SJCRH30 (cell line): ENCODE measurements around the gene TOP3A. TPM values are rescaled to one million over a fixed set of nuclear protein-coding genes. Genes with fewer than 3 reads are reported as not detected.

Source experiments
- DNase-seq, 2 experiments: peaks; one replicate each; pipeline ENCODE4 v3.0.0-alpha.2; 2015 to 2020
- H3K27ac ChIP-seq: fragments of 250-450 bp; sonication (Bioruptor Pico); 2 replicates; pipeline ENCODE4 v1.5.1; 2020; ENCODE audit warnings: mild to moderate bottlenecking, moderate library complexity
- H3K27me3 ChIP-seq: fragments of 250-450 bp; sonication (Bioruptor Pico); 2 replicates; pipeline ENCODE4 v1.5.1; 2020; ENCODE audit warnings: mild to moderate bottlenecking, moderate library complexity
- H3K36me3 ChIP-seq: fragments of 250-450 bp; sonication (Bioruptor Pico); 2 replicates; pipeline ENCODE4 v1.5.1; 2020; ENCODE audit warnings: mild to moderate bottlenecking, moderate library complexity
- H3K4me1 ChIP-seq: fragments of 250-450 bp; sonication (Bioruptor Pico); 2 replicates; pipeline ENCODE4 v1.5.1; 2020; ENCODE audit warnings: mild to moderate bottlenecking, moderate library complexity
- H3K4me3 ChIP-seq: fragments of 250-450 bp; sonication (Bioruptor Pico); 2 replicates; pipeline ENCODE4 v1.5.1; 2020; ENCODE audit warnings: mild to moderate bottlenecking, moderate library complexity
- H3K9me3 ChIP-seq: fragments of 250-450 bp; sonication (Bioruptor Pico); replicated peaks from 2 replicates; pipeline ENCODE4 v1.5.1; 2020; ENCODE audit warnings: mild to moderate bottlenecking, moderate library complexity
- total RNA-seq: library from RNA; depleted of rRNA; stranded (reverse); fragments of >200 nt; shearing (Covaris generic); gene quantifications from 2 replicates; pipeline ENCODE4 v1.2.3, GENCODE V29; 2014; rRNA removed

Gene TOP3A
- total RNA-seq, 1 experiment from 2014 or later: 236 TPM

DNA sequence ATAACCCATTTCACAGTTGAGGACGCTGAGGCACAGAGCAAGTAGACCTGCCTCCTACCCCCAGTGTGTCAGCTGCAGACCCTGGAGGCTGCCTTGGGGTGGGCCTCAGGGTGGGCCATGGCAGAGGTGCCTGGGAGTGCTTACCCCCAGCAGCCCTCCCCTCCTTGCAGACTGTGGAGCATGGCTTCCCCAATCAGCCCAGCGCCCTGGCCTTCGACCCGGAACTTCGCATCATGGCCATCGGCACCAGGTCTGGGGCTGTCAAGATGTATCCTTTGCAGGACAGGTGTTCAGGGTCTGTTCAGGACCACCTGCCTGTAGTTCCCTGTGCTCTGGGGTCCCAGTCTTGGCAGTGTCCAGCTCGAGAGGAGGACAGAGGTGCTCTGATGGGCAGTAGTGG is 85.0 kb downstream of the TOP3A start:
- Histone ChIP-seq H3K36me3 (peaks cover 12% of the 10 kb centered on the region), H3K9me3 (no peaks in the 10 kb centered on the region), H3K27ac (no peak overlapping the region), H3K4me3 (no peak overlapping the region), H3K4me1 (peaks cover 7% of the 10 kb centered on the region; the same call in 1 of the 2 replicates), H3K27me3 (no peaks in the 10 kb centered on the region)
- DNase-seq: no peak

GRCh38 chr17:18229254-18229653 is 85.5 kb downstream of the TOP3A start:
- H3K27ac ChIP-seq: no peak overlapping the region
- peaks cover 9% of the 10 kb centered on the region; the same call in 1 of the 2 replicates for H3K4me1 ChIP-seq
- no peak for DNase-seq
- no peak overlapping the region for H3K4me3 ChIP-seq
- peaks cover 6% of the 10 kb centered on the region for H3K36me3 ChIP-seq
- H3K27me3 ChIP-seq: no peaks in the 10 kb centered on the region
- H3K9me3 ChIP-seq: no peaks in the 10 kb centered on the region

DNA sequence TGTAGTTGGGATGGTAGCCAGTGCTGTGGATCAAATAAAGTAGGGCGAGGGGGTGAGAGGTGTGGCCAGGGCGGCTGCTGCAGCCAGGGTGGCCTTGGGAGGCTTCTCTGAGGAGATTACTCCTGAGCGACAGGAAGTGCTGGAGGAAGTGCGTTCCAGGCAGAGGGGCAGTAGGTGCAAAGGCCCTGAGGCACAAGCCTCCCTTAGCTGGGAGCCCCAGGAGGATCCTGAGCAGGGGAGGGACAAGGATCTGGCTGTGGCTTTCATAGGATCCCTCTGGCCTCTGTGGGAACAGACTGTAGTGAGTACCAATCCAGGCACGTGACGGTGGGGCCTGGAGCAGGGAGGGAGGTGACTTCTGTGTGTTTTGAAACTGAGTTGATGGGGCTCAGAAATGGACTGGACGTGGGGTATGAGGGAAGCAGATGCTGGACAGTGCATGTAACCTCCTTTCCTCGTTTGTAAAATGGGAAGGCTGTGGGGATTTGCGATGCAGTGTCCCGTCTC is 86.6 kb downstream of the TOP3A start:
- Histone ChIP-seq H3K27ac (no peak overlapping the region), H3K36me3 (0 out of 2 replicates have a peak, but pooled peaks cover 3% of the 10 kb centered on the region), H3K4me3 (no peak overlapping the region), H3K4me1 (peaks cover 13% of the 10 kb centered on the region; the same call in 1 of the 2 replicates), H3K9me3 (no peaks in the 10 kb centered on the region), H3K27me3 (no peaks in the 10 kb centered on the region)
- DNase-seq: no peak

DNA sequence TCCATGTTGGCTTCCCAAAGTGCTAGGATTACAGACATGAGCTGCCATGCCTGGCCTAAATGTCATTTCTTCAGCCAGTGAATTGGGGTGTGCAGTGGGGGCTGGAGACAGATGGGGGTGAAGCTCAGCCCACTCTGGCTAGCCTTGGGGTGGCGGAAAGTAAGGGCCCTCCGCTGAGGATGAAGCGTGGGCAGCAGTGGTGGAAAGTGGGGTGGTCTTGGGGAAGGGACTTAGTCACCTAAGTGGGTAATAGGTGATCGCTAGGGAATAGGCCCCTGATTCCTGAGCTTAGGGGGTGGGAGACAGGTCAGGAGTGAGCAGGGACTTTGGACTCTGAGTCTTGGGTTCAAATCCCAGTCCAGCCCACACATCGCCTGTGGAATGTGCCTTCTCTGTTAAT is 87.2 kb downstream of the TOP3A start:
- H3K9me3 ChIP-seq: no peaks in the 10 kb centered on the region
- DNase-seq: no peak
- 0 out of 2 replicates have a peak, but pooled peaks cover 3% of the 10 kb centered on the region for H3K36me3 ChIP-seq
- peaks cover 13% of the 10 kb centered on the region; the same call in 1 of the 2 replicates for H3K4me1 ChIP-seq
- H3K27me3 ChIP-seq: no peaks in the 10 kb centered on the region
- H3K4me3 ChIP-seq: no peak overlapping the region
- H3K27ac ChIP-seq: no peak overlapping the region

- H3K4me1 ChIP-seq: peaks cover 13% of the 10 kb centered on the region; the same call in 1 of the 2 replicates
- no peak for DNase-seq
- no peaks in the 10 kb centered on the region for H3K36me3 ChIP-seq
- H3K4me3 ChIP-seq: peak overlapping the region; percentile 96
- no peaks in the 10 kb centered on the region for H3K9me3 ChIP-seq
- no peak overlapping the region for H3K27ac ChIP-seq
- H3K27me3 ChIP-seq: no peaks in the 10 kb centered on the region
These were observed 88.4 kb downstream of the TOP3A start for GRCh38 chr17:18226284-18226945.

GRCh38 chr17:18225642-18226283 is 89.0 kb downstream of the TOP3A start:
- Histone ChIP-seq H3K9me3 (no peaks in the 10 kb centered on the region), H3K4me3 (peak overlapping the region; percentile 96), H3K36me3 (no peaks in the 10 kb centered on the region), H3K27me3 (no peaks in the 10 kb centered on the region), H3K4me1 (peaks cover 18% of the 10 kb centered on the region), H3K27ac (no peak overlapping the region)
- peak; percentile 65 to 74 for DNase-seq

GRCh38 chr17:18225121-18225641 is 89.6 kb downstream of the TOP3A start, which contains the start of gene LLGL1:
Gene LLGL1 (plus strand): TSS chr17:18225635. CDS start chr17:18225683, 48 bp downstream.
- no peaks in the 10 kb centered on the region for H3K27me3 ChIP-seq
- H3K9me3 ChIP-seq: no peaks in the 10 kb centered on the region
- peak within 1 kb of the TSS; percentile 96 for H3K4me3 ChIP-seq
- no peaks in the 10 kb centered on the region for H3K36me3 ChIP-seq
- H3K4me1 ChIP-seq: peaks cover 21% of the 10 kb centered on the region
- peak within 1 kb of the TSS; percentile 63 for H3K27ac ChIP-seq
- DNase-seq: peak; percentile 100

GRCh38 chr17:18224387-18225120 is 90.2 kb downstream of the TOP3A start:
- Histone ChIP-seq H3K27ac (peak overlapping the region; percentile 63), H3K36me3 (no peaks in the 10 kb centered on the region), H3K4me1 (peaks cover 21% of the 10 kb centered on the region), H3K4me3 (peak overlapping the region; percentile 96), H3K27me3 (no peaks in the 10 kb centered on the region), H3K9me3 (no peaks in the 10 kb centered on the region)
- peak; percentile 95 to 97 for DNase-seq

DNA sequence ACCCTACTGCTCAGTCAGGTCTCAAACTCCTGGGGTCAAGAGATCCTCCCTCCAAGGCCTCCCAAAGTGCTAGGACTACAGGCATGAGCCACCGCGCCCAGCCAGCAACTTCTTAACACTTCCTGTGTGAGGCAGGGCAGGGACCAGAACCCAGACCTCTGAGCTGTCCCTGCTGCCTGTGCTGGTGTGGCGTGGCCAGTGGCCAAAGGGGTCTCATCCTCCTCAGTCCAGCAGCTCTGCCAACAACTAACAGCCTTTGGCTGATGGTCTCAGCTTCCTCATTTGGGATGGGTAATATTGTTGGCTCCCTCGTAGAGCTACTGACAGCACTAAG is 90.8 kb downstream of the TOP3A start:
- Histone ChIP-seq H3K36me3 (no peaks in the 10 kb centered on the region), H3K27me3 (no peaks in the 10 kb centered on the region), H3K4me3 (peak overlapping the region; percentile 96), H3K9me3 (no peaks in the 10 kb centered on the region), H3K4me1 (peaks cover 21% of the 10 kb centered on the region), H3K27ac (peak overlapping the region; percentile 63)
- peak in 1 of 2 experiments; percentile 64 for DNase-seq

Other genes with a start within 250 kb of the TOP3A start
- gene DRG2, start 227.0 kb downstream of the TOP3A start, total RNA-seq: 69.1 and 72.2 TPM in 2 replicates
- 0.53 and 0.58 TPM in 2 replicates for gene MYO15A, start 206.2 kb downstream of the TOP3A start, total RNA-seq
- 297 and 308 TPM in 2 replicates for gene ALKBH5, start 131.2 kb downstream of the TOP3A start, total RNA-seq
- 75.0 and 78.3 TPM in 2 replicates for gene LLGL1, start 89.4 kb downstream of the TOP3A start, total RNA-seq
- 270 and 288 TPM in 2 replicates for gene FLII, start 56.3 kb downstream of the TOP3A start, total RNA-seq
- 17.5 and 18.4 TPM in 2 replicates for gene MIEF2, start 54.3 kb downstream of the TOP3A start, total RNA-seq
- 41.5 and 45.7 TPM in 2 replicates for gene SMCR8, start 299 bp upstream of the TOP3A start, total RNA-seq
- gene SHMT1, start 48.6 kb upstream of the TOP3A start, total RNA-seq: 84.6 and 92.6 TPM in 2 replicates
- gene EVPLL, start 62.8 kb upstream of the TOP3A start, total RNA-seq: not detected in 2 replicates
- gene LGALS9C, start 161.8 kb upstream of the TOP3A start, total RNA-seq: not detected in 2 replicates